ENCODE results near the gene HS6ST3.

The HS6ST3 gene

DNA sequence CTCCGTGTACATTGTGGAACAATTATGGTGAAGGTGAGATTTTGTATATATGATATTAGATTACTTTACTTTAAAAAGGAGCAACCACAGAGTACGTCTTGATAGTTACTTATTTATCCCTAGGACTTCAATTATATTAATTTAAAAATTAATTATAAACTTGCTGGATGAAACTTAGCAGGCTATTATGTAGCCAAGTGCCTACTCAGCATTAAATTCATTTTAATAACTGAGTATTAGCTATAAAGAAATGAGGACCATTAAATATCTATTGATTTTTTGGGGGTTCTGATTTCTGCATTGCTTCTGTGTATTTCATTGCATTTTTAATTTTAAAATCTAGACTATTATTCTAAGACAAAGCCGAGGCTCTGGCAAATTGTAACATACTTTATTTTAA lies 109.4 kb downstream of the HS6ST3 start:
- no peak for DNase-seq (ENCODE audit: low spot score)

- no peak for DNase-seq (ENCODE audit: low spot score)
These were observed 110.9 kb downstream of the HS6ST3 start for GRCh38 chr13:96200810-96201209.

- DNase-seq (ENCODE audit: low spot score): no peak
These were observed 112.4 kb downstream of the HS6ST3 start for GRCh38 chr13:96202315-96202714.

- no peak for DNase-seq (ENCODE audit: low spot score)
These were observed 113.6 kb downstream of the HS6ST3 start for GRCh38 chr13:96203471-96203870.

GRCh38 chr13:96214824-96215445 lies 125.0 kb downstream of the HS6ST3 start:
- no peak for DNase-seq (ENCODE audit: low spot score)

DNA sequence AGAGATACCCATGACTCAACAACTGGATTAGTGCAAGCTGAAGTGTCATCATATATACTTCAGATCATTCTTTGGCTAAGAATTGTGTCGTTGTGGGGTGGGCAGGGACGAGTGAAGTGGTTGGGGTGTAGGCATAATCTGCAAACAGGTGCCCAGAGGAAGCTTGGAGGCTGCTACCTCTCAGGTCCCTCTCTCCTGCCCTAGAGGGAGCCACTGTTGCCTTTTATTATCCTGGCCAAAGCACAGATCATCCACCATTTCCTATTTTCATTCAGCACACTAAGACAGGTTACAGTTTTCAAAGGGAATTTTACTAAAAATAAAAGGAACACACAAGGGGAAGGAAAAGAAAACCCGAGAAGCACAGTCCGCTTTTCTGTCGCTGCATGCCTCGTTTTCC lies 126.6 kb downstream of the HS6ST3 start:
- no peak for DNase-seq (ENCODE audit: low spot score)

- DNase-seq (ENCODE audit: low spot score): no peak
These were observed 128.6 kb downstream of the HS6ST3 start for GRCh38 chr13:96218475-96218874.

DNA sequence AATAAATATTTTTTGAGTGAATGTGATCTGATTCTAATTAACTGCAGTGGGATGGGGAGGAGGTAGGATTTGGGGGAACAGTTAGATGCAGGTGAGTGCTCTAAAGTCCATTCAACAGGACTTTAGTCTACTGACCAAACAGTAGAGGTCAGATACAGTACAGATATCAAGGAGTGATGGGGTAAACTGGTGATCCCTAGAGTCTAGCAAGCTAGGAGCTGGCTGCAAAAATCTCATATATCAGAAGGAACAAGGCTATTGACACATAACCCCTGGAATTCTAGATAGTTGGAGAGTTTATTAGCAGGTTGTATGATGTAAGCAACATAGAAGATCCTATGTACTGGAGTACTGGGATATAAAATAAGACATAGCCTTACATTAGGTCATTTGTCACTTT lies 131.6 kb downstream of the HS6ST3 start:
- no peak for DNase-seq (ENCODE audit: low spot score)

DNA sequence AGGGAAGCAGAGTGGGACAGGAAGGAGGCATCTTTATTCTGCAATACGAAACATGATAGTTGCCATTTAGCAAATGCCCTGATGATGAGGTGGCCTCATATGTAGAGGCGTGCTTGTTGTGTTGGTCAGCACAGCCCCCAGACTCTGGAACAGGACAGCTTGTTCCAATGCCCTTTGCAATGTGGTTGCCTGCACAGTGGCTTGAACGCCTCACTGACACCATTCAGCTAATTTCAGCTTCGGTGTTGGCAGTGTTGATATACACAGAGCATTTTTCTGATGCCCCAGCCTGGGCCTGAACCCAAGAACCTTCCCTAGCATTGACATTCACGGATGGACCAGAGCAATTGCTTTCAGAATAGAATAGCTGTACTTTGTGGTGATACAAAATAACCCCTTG lies 133.3 kb downstream of the HS6ST3 start:
- DNase-seq (ENCODE audit: low spot score): no peak

- DNase-seq (ENCODE audit: low spot score): no peak
These were observed 139.4 kb downstream of the HS6ST3 start for GRCh38 chr13:96229356-96229755.

DNA sequence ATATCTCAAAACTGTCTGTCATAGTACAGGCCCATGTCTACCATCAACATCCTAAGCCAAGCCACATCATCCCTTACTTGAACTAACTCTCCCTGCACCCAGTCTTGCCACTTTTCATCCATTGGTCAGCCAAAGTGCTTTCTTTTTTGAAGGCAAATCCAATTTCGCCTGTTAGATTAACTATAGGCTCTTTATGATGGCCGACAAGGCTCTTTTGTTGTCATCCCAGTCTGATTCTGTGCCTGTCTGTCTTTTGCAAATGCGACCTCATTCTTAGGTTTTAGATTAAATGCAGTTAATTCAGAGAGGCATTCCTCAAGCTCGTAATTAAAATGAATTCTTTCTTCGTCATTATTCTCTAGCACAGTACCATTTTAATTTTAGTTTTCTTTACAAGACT lies 148.3 kb downstream of the HS6ST3 start:
- DNase-seq (ENCODE audit: low spot score): no peak

GRCh38 chr13:96238861-96239260 lies 149.0 kb downstream of the HS6ST3 start:
- no peak for DNase-seq (ENCODE audit: low spot score)

- no peak for DNase-seq (ENCODE audit: low spot score)
These were observed 153.5 kb downstream of the HS6ST3 start for GRCh38 chr13:96243376-96243775.

DNA sequence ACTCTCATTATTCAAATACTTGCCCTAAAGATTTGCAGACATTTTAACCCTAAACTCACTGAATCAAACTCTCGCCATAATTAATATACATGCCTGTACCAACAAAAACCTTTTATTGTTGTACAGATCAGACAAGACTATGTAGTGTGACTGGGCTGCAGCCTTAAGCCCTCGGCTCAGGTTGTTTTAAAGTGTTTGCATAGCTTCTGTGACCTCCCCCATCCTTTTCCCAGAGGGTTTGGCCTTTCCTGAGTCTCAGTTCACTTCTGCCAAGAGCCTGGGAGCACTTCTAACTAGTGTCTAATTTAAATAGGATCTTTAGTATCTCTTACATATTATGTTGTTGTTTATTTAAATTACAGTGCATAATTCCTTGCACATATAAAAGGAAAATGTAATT lies 158.2 kb downstream of the HS6ST3 start:
- DNase-seq (ENCODE audit: low spot score): no peak

DNA sequence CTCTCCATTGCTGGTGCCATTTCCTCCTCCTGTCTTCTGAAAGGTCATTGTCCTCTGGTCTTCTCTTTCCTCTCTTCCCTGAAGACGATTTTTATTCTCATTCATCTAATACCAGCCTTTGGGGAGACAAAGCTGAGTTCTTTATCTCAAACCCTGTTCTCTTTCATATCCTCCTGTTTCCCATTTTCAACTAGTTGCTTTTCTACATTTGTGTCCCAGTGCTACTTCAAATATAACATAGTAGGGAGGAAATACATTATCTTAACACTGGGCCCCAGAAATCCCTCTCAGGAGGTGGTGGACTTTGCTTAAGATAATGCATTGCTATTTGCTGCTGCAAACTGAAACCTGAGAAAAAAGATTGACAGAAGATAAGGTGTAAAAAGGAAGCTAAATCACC lies 159.1 kb downstream of the HS6ST3 start:
- DNase-seq (ENCODE audit: low spot score): no peak

- no peak for DNase-seq (ENCODE audit: low spot score)
These were observed 163.0 kb downstream of the HS6ST3 start for GRCh38 chr13:96252903-96253302.

DNA sequence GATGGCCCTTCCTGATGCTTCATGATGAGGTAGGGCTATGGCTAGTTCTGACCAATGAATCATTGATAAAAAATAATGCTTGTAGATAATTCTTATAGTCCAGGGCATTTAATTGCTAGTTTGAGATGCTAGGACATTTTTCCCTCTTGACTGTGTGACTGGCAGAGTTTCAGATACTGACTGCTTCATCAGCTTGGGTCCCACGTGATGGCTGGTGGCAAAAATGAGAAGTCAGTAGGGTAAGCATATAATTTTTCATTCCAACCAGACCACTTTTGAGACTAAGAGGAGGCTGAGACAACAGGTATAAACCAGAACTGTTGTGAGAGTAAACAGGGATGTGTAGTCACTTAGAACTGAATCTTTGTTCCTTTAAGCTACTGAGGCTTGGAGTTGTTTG lies 183.3 kb downstream of the HS6ST3 start:
- no peak for DNase-seq (ENCODE audit: low spot score)

DNA sequence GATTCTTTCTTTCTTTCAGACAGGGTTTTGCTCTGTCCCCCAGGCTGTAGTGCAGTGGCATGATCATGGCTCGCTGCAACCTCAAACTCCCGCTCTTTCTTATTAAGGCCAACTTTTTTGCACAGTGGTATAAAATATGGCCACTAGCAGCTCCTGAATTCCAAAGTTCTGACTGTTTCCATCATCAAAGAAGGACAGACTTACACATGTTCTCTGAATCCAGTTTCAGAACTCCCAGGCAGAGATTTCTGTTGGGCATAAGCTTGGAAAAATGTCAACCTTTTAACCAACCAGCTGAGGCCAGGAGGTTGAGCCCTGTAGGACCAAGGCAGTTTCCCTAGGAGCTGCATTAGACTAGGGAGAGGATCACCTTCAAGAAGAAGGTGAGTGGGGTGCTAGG lies 184.1 kb downstream of the HS6ST3 start:
- DNase-seq (ENCODE audit: low spot score): no peak

DNA sequence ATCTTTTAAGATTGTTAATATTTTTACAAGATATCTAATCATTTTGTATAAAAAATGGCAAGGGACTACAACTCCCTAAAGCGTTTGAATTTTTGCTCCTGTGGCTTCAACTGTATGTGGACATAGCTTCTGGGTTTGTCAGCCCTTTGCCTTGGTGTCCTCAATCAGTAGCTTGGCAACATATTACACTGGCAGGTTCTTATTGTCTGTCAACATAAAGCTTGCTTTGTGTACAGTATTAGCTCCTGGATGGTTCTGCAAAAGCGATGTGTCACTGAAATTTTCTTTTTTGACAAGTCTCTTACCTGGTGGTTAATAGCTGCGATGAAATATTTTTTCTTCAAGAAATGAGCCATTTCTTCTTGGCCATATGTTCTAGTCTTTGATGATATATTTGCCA lies 190.0 kb downstream of the HS6ST3 start:
- no peak for DNase-seq (ENCODE audit: low spot score)

GRCh38 chr13:96284971-96285370 lies 195.1 kb downstream of the HS6ST3 start:
- DNase-seq (ENCODE audit: low spot score): no peak

DNA sequence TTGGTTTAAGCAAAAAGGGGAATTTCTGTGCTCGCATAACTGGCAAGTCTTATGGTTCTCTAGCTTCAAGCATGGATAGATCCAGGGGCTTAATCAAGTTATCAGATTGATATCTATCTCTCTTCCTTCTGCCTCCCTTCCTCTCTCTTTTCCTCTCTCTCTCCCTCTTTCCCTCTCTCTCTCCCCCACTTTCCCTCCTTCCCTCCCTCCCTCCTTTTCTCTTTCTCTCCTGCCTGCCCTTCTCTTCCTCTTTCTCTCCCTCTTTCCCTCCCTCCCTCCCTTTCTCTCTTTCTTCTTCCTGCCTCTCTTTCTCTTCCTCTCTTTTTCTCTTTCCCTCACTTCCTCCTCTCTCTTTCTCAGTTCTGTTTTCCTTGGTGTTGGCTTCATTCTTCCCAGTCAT lies 195.8 kb downstream of the HS6ST3 start:
- no peak for DNase-seq (ENCODE audit: low spot score)

- no peak for DNase-seq (ENCODE audit: low spot score)
These were observed 205.3 kb downstream of the HS6ST3 start for GRCh38 chr13:96294930-96295881.

GRCh38 chr13:96297360-96297759 lies 207.5 kb downstream of the HS6ST3 start:
- no peak for DNase-seq (ENCODE audit: low spot score)

DNA sequence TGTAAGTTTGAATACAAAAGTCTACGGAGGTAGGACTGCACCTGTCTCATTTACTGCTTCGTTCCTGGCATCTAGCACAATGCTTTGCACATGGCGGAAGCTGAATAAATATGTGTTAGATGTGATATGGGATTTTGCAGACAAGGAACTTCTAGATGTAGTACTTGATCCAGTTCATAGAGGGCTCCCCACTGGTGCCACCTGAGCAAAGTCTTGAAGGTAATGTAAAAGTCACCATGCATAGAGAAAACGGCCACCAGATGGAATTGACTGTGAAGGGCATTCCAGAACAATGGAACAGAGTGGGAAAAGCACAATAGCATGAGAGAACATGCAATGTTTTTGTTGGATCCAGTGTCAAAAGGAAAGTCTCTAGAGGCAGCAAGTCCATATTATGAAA lies 209.3 kb downstream of the HS6ST3 start:
- DNase-seq (ENCODE audit: low spot score): no peak

All from AG08395 (cell line).